Heart left ventricle (tissue), 16 donors: ENCODE data around the gene TTLL11. TPM values are rescaled to one million over a fixed set of nuclear protein-coding genes. Genes with fewer than 3 reads are reported as not detected.

Source experiments
- ATAC-seq, 4 donors: fragments of 200-7000 bp; cut with Tn5 transposase; one replicate each; pipeline ENCODE4 v1.9.1; 2020 to 2022; ENCODE audit warnings: moderate library complexity in 4 of 4, mild to moderate bottlenecking in 3 of 4, moderate number of reproducible peaks in 1 of 4
- DNase-seq, 5 donors: peaks; one replicate each; pipeline ENCODE4 v3.0.0-alpha.2; 2020
- H3K27ac ChIP-seq, 12 donors: fragments of 200-600 bp; sonication (generic) in 4 of 12; one replicate each; pipeline versions ENCODE4 v1.5.0 to v1.8.0; 2016 to 2022; ENCODE audit warnings: mild to moderate bottlenecking in 2 of 12
- H3K27me3 ChIP-seq, 9 donors: fragments of 200-600 bp; sonication (generic) in 2 of 9; one replicate each; pipeline versions ENCODE4 v1.5.1 to v1.8.0; 2016 to 2022; ENCODE audit warnings: mild to moderate bottlenecking in 3 of 9
- H3K36me3 ChIP-seq, 9 donors: fragments of 200-600 bp; sonication (generic) in 2 of 9; one replicate each; pipeline versions ENCODE4 v1.5.0 to v1.8.0; 2018 to 2022; ENCODE audit warnings: mild to moderate bottlenecking in 2 of 9
- H3K4me1 ChIP-seq, 12 donors: fragments of 200-600 bp; sonication (generic) in 4 of 12; one replicate each; pipeline versions ENCODE4 v1.5.0 to v1.8.0; 2016 to 2022; ENCODE audit warnings: mild to moderate bottlenecking in 3 of 12
- H3K4me3 ChIP-seq, 12 donors: fragments of 200-600 bp; sonication (generic) in 4 of 12; one replicate each; pipeline versions ENCODE4 v1.5.0 to v1.8.0; 2017 to 2022; ENCODE audit warnings: mild to moderate bottlenecking in 9 of 12, moderate library complexity in 4 of 12
- H3K9me3 ChIP-seq, 12 donors: fragments of 200-600 bp; sonication (generic) in 4 of 12; one replicate each; pipeline versions ENCODE4 v1.5.0 to v1.8.0; 2016 to 2022; ENCODE audit warnings: mild to moderate bottlenecking in 1 of 12
- POLR2A ChIP-seq, 2 donors: fragments of 450-650 bp; IDR thresholded peaks; one replicate each; pipeline ENCODE4 v1.6.1; 2017; ENCODE audit warnings: antibody characterized with exemption in 2 of 2, mild to moderate bottlenecking in 2 of 2, moderate library complexity in 2 of 2
- WGBS, 4 donors: extraction: QIAGEN DNeasy Blood & Tissue Kit in 2 of 4; methylation state at CpG; one replicate each; pipeline versions ENCODE4 v1.1.5 to v1.1.7; 2013 to 2018; 5-methylcytosine and 5-hydroxymethylcytosine counted together
- intact Hi-C, 10 donors: fragments of 100-400 bp; cut with DNase I; formaldehyde crosslinking; loops; one replicate each; pipeline versions ENCODE4 v1.11.1 to v1.14.2; 2022
- polyA plus RNA-seq, 2 donors: library from polyadenylated mRNA; stranded (reverse); fragments of 200-250 nt; gene quantifications; one replicate each; pipeline ENCODE4 v1.2.3, GENCODE V29; 2013
- total RNA-seq, 9 donors: library from RNA; depleted of rRNA in 2 of 9; stranded (reverse); fragments of >200 nt in 2 of 9; fragmentation: NEBNext Ultra II Directional in 3 of 9; extraction: Animal tissue kit (Norgen Biotek cat#: 25700) in 3 of 9; gene quantifications; one replicate each; pipeline versions ENCODE4 v1.1.0 to v1.2.4, GENCODE V29; 2016 to 2023
- TF ChIP-seq, protein P1 (sequence below), 12 donors: fragments of 200-600 bp; sonication (generic) in 4 of 12; IDR thresholded peaks; one replicate each; pipeline versions ENCODE4 v1.5.0 to v1.8.0; 2018 to 2022; ENCODE audit warnings: antibody characterized with exemption in 12 of 12, mild to moderate bottlenecking in 5 of 12
- donor health status: ischemic (EF 13 %, LVEDD 7.1; RV severe dilation, severe dysfunction).
- donor health status: healthy with polysubstance abuse.
- donor health status: DM: no; HTN: yes; CAD: no.
- donor health status: DM: no; HTN: no; CAD: no.
- donor health status: ischemic (EF 25% LVEDD 6.9; RV normal size, moderate dysfunction).
- donor health status: ischemic (EF 25% LVEDD 5.7; RV mildly dilated, moderate dysfunction).
- donor health status: healthy.
- donor health status: DM: yes; HTN: yes; CAD: no.
- donor health status: ischemic (EF 35%, LVEDD 5.7; RV mildly dilated, moderate dysfunction).
- donor health status: nonischemic (EF 11% LVEDD 7.7; RV severe dilation, severe dysfunction).
- donor health status: DM: yes; HTN: yes; CAD: no.
- donor health status: PGD.
- donor health status: ischemic (EF 29% LVEDD 5.4; RV normal size, mild dysfunction).
- donor health status: nonischemic (EF 23%, LVEDD 6.1; RV moderate dilation, normal function).

The TTLL11 gene
- total and polyA plus RNA-seq, 11 donors: 2.7 to 10.9 (median 7.9) TPM

DNA sequence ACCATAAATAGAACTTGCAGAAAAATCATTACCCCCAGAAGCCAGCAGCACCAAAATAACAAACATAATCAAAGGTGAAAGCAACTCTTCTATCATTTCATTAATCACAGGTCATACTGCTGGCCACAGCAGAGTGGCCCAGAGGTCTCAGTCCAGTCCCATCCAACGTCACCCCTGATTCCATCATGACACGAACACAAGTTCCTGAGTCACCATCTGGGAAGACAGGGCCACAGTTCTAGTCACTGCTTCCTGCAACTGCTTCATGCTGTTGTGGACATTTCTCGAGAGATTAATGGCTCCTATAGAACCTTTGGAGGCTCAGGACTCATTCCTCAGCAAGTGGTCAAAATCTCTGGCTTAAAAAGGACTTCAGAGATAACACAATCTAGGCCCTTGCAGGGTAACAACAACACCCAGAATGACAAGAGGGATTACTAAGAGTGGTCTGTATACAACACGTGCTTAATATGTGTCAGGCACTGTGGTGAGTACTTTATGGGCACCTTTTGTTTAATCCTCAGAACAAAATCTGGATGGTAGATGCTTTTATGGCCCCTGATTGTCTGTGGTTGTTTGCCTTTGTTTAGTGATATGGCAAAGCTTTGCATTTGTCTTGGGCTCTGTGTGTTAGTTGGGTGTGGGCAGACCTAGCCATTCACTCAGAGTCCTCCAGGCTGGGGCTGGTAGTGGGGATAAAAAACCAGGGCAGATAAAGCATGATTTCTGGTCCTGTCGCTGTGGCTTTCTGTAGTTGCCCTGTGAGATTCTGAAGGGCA, 257.3 kb downstream of the TTLL11 start:
- WGBS, 4 donors: 90 to 94% (median 94%) methylated on average over 5 of the region's 5 CpGs
- Histone ChIP-seq H3K4me1 (peaks cover 0 to 8% (median 0%) of the 10 kb centered on the region in 12 donors), H3K27ac (no peak overlapping the region), H3K4me3 (no peak overlapping the region), H3K27me3 (no peaks in the 10 kb centered on the region), H3K36me3 (no peaks in the 10 kb centered on the region), H3K9me3 (no peaks in the 10 kb centered on the region)
- no peak for ATAC-seq
- intact Hi-C loops: no loop called here
- DNase-seq: no peak
- no peak for TF ChIP-seq POLR2A (IDR thresholded peaks at IDR 0.05)
- TF ChIP-seq, protein P1, sequence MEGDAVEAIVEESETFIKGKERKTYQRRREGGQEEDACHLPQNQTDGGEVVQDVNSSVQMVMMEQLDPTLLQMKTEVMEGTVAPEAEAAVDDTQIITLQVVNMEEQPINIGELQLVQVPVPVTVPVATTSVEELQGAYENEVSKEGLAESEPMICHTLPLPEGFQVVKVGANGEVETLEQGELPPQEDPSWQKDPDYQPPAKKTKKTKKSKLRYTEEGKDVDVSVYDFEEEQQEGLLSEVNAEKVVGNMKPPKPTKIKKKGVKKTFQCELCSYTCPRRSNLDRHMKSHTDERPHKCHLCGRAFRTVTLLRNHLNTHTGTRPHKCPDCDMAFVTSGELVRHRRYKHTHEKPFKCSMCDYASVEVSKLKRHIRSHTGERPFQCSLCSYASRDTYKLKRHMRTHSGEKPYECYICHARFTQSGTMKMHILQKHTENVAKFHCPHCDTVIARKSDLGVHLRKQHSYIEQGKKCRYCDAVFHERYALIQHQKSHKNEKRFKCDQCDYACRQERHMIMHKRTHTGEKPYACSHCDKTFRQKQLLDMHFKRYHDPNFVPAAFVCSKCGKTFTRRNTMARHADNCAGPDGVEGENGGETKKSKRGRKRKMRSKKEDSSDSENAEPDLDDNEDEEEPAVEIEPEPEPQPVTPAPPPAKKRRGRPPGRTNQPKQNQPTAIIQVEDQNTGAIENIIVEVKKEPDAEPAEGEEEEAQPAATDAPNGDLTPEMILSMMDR (IDR thresholded peaks at IDR 0.05): no peak

DNA sequence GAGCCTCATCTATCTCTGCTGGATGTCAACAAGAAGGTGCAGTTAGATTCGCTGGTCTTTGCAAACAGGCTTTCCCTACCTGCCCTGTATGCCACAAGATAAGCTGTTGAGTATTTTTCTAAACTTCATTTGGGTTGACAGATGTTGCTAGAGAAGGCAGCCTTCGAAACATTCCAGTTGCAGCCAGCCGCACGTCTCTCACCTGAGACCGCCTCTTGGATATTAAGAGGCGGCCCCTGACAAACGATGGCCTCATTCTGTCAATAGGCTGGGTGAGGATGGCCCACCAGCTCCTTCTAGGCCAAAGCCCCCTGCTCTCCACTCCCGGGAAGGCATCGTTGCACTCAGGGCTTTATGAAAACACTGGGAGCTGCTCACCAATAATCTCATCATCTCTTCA, 260.0 kb downstream of the TTLL11 start:
- intact Hi-C loops: loop anchor here in 1 of 10 donors (5.0 kb wide), 1 partner anchor 51 kb away; no protein-coding TSS in a partner anchor
- no peaks in the 10 kb centered on the region for H3K27me3 ChIP-seq
- H3K36me3 ChIP-seq: no peaks in the 10 kb centered on the region
- H3K27ac ChIP-seq: no peak overlapping the region
- peak in 1 of 5 donors; percentile 37 for DNase-seq
- H3K4me3 ChIP-seq: no peak overlapping the region
- ATAC-seq: no peak
- no peaks in the 10 kb centered on the region for H3K9me3 ChIP-seq
- peaks cover 0 to 7% (median 0%) of the 10 kb centered on the region in 12 donors for H3K4me1 ChIP-seq
- no peak for TF ChIP-seq POLR2A (IDR thresholded peaks at IDR 0.05)
- TF ChIP-seq, protein P1 (IDR thresholded peaks at IDR 0.05): no peak
- 92 to 96% (median 94%) methylated on average over 9 of the region's 9 CpGs for WGBS, 4 donors

DNA sequence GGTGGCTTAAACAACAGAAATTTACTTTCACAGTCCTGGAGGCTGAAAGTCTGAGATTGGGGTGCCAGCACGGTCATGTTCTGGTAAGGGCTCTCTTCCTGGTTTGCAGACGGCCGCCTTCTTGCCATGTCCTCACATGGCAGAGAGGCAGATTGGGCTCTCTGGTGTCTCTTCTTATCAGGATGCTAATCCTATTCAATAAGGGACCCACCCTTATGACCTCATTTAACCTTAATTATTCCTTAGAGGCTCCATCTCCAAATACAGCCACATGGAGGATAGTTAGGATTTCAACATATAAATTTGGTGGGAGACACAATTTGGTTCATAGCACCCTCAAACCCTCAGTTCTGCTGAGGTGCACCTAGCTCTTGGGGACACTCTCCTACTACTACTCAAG, 261.2 kb downstream of the TTLL11 start:
- Histone ChIP-seq H3K27me3 (no peaks in the 10 kb centered on the region), H3K36me3 (no peaks in the 10 kb centered on the region), H3K9me3 (no peaks in the 10 kb centered on the region), H3K4me1 (no peaks in the 10 kb centered on the region), H3K4me3 (no peak overlapping the region), H3K27ac (no peak overlapping the region)
- DNase-seq (peak in 1 of 5 donors; percentile 16), ATAC-seq (no peak)
- 98 to 100% (median 100%) methylated on average over 3 of the region's 3 CpGs for WGBS, 4 donors
- no peak for TF ChIP-seq POLR2A (IDR thresholded peaks at IDR 0.05)
- TF ChIP-seq, protein P1 (IDR thresholded peaks at IDR 0.05): no peak
- intact Hi-C loops: loop anchor here in 1 of 10 donors (5.0 kb wide), 1 partner anchor 50 kb away; no protein-coding TSS in a partner anchor

DNA sequence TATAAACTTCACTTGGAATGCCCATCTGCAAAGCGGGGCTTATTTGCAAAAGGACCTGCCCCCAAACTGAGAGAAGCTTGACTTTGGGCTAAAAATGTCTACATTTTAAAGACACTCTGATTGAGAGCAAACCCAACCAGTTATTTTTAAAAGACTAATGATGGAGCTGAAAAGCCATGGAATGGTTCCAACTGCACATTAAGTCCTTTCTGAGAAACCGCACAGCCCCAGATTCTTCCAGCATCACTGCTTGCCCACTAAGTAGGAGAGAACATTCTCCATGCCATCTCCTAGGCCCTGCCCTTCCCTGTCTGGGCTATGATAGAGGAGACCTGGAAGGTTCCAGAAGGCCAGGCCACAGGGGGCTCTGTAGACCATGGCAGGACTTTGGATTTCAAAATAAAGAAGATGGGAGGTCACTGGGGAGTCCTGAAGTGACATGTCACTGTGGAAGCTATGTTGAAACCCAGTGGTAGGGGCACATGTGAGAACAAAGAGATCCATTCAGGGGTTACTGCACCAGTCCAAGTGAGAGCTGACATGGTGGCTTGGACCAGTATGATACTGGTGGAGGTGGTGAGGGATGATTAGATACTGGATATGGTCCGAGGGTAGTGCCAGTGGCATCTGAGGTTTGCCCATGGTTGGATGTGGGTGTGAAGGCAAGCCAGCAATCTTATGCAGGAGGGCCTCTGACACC, 262.5 kb downstream of the TTLL11 start:
- peak in 1 of 5 donors; percentile 32 for DNase-seq

More for the DNA sequence above, 262.5 kb downstream of the TTLL11 start:
- no peak for TF ChIP-seq POLR2A (IDR thresholded peaks at IDR 0.05)
- TF ChIP-seq, protein P1 (IDR thresholded peaks at IDR 0.05): no peak
- ATAC-seq: no peak
- no peaks in the 10 kb centered on the region for H3K36me3 ChIP-seq
- H3K4me1 ChIP-seq: no peaks in the 10 kb centered on the region
- H3K9me3 ChIP-seq: no peaks in the 10 kb centered on the region
- H3K4me3 ChIP-seq: no peak overlapping the region
- H3K27ac ChIP-seq: no peak overlapping the region
- H3K27me3 ChIP-seq: no peaks in the 10 kb centered on the region
- intact Hi-C loops: loop anchor here in 1 of 10 donors (5.0 kb wide), 1 partner anchor 48 kb away; no protein-coding TSS in a partner anchor
- WGBS, 4 donors: 87 to 94% (median 90%) methylated on average over 3 of the region's 3 CpGs
